HepG2 (cell line): ENCODE data around the gene ACP2. TPM values are rescaled to one million over a fixed set of nuclear protein-coding genes. Genes with fewer than 3 reads are reported as not detected.
A peak's percentile ranks its signal among the peaks of the same experiment; 100 is the strongest.

Experiments
- BATF2 ChIP-seq: sonication (generic); formaldehyde crosslinking; IDR thresholded peaks from 2 replicates; pipeline ENCODE4 v1.8.0; 2022; ENCODE audit warnings: mild to moderate bottlenecking, missing genetic modification reagents, moderate library complexity
- DR1 ChIP-seq: sonication (generic); formaldehyde crosslinking; IDR thresholded peaks from 2 replicates; pipeline ENCODE4 v1.8.0; 2021; ENCODE audit warnings: mild to moderate bottlenecking, missing genetic modification reagents, inconsistent platforms
- HHEX ChIP-seq: IDR thresholded peaks from 2 replicates; pipeline ENCODE4 v1.6.1; 2016; ENCODE audit warnings: control low read depth
- IRX3 ChIP-seq: sonication (generic); formaldehyde crosslinking; IDR thresholded peaks from 2 replicates; pipeline ENCODE4 v1.8.1; 2023; ENCODE audit warnings: mild to moderate bottlenecking, low read depth, missing genetic modification reagents, borderline replicate concordance
- KDM5A ChIP-seq: fragments of 200-600 bp; sonication (generic); IDR thresholded peaks from 2 replicates; pipeline ENCODE4 v1.7.0; 2018; ENCODE audit warnings: antibody characterized with exemption, mild to moderate bottlenecking, low read length, borderline replicate concordance
- MTF1 ChIP-seq: sonication (generic); formaldehyde crosslinking; IDR thresholded peaks from 2 replicates; pipeline ENCODE4 v1.5.0; 2020; ENCODE audit warnings: missing genetic modification reagents
- NFIC ChIP-seq: IDR thresholded peaks from 2 replicates; pipeline ENCODE4 v1.6.1; 2012; ENCODE audit warnings: mild to moderate bottlenecking, low read length, inconsistent platforms
- RFX3 ChIP-seq: IDR thresholded peaks from 2 replicates; pipeline ENCODE4 v1.6.1; 2016; ENCODE audit warnings: missing biosample characterization, missing genetic modification reagents
- RXRB ChIP-seq: IDR thresholded peaks from 2 replicates; pipeline ENCODE4 v1.6.1; 2016; ENCODE audit warnings: borderline replicate concordance, missing genetic modification reagents, missing compliant biosample characterization
- SALL1 ChIP-seq: sonication (generic); formaldehyde crosslinking; IDR thresholded peaks from 2 replicates; pipeline ENCODE4 v1.8.0; 2022; ENCODE audit warnings: mild to moderate bottlenecking, missing genetic modification reagents
- SNRNP70 ChIP-seq: fragments of 200-400 bp; formaldehyde crosslinking; IDR thresholded peaks from 2 replicates; pipeline ENCODE4 v1.6.1; 2017; ENCODE audit warnings: mild to moderate bottlenecking, low read depth, low read length, moderate library complexity
- XRCC5 ChIP-seq: fragments of 200-400 bp; formaldehyde crosslinking; optimal IDR thresholded peaks from 2 replicates; pipeline ENCODE3; 2017; ENCODE audit warnings: mild to moderate bottlenecking, low read length
- ZBTB8A ChIP-seq: sonication (generic); formaldehyde crosslinking; IDR thresholded peaks from 2 replicates; pipeline ENCODE4 v1.4.0; 2020; ENCODE audit warnings: mild to moderate bottlenecking, low read depth, missing genetic modification reagents, borderline replicate concordance
- ZFX ChIP-seq: sonication (generic); formaldehyde crosslinking; IDR thresholded peaks from 2 replicates; pipeline ENCODE4 v1.4.0; 2020; ENCODE audit warnings: mild to moderate bottlenecking, low read depth, missing genetic modification reagents, moderate library complexity
- ZNF138 ChIP-seq: sonication (generic); formaldehyde crosslinking; IDR thresholded peaks from 2 replicates; pipeline ENCODE4 v1.5.0; 2020; ENCODE audit warnings: mild to moderate bottlenecking, low read depth, missing genetic modification reagents
- ZNF362 ChIP-seq: sonication (generic); formaldehyde crosslinking; IDR thresholded peaks from 2 replicates; pipeline ENCODE4 v1.4.0; 2020; ENCODE audit warnings: missing genetic modification reagents, mild to moderate bottlenecking, borderline replicate concordance
- ZNF547 ChIP-seq: sonication (generic); formaldehyde crosslinking; IDR thresholded peaks from 2 replicates; pipeline ENCODE4 v1.5.1; 2020; ENCODE audit warnings: mild to moderate bottlenecking, missing genetic modification reagents
- ZNF552 ChIP-seq: sonication (generic); formaldehyde crosslinking; IDR thresholded peaks from 2 replicates; pipeline ENCODE4 v1.9.0; 2022; ENCODE audit warnings: missing genetic modification reagents, mild to moderate bottlenecking, borderline replicate concordance
- ZNF567 ChIP-seq: sonication (generic); formaldehyde crosslinking; IDR thresholded peaks from 2 replicates; pipeline ENCODE4 v1.8.1; 2023; ENCODE audit warnings: mild to moderate bottlenecking, missing genetic modification reagents, borderline replicate concordance
- ZNF619 ChIP-seq: sonication (generic); formaldehyde crosslinking; IDR thresholded peaks from 2 replicates; pipeline ENCODE4 v1.4.0; 2020; ENCODE audit warnings: mild to moderate bottlenecking, missing genetic modification reagents
- ZNF687 ChIP-seq: sonication (generic); formaldehyde crosslinking; IDR thresholded peaks from 2 replicates; pipeline ENCODE4 v1.5.1; 2020; ENCODE audit warnings: mild to moderate bottlenecking, missing genetic modification reagents, moderate library complexity
- ZNF720 ChIP-seq: sonication (generic); formaldehyde crosslinking; IDR thresholded peaks from 2 replicates; pipeline ENCODE4 v1.4.0; 2020; ENCODE audit warnings: missing genetic modification reagents
- polyA plus RNA-seq, 8 experiments: library from polyadenylated mRNA; depleted of rRNA in 3 of 8; stranded (reverse) in 7 of 8; unstranded in 1 of 8; fragments of >200 nt; fragmentation: Illumina TruSeq in 4 of 8; extraction: Trizol in 4 of 8; gene quantifications; 2 replicates each; pipeline versions ENCODE4 v1.2.1 to v1.2.3, GENCODE V29; 2011 to 2016; ENCODE audit warnings: low read depth in 4 of 8, missing spikeins in 1 of 8, mixed read lengths in 1 of 8; ENCODE audit not compliant: insufficient read depth in 1 of 8
- total RNA-seq, 5 experiments: library from RNA; depleted of rRNA; stranded (reverse); fragments of >200 nt; fragmentation: Illumina TruSeq; extraction: Trizol; gene quantifications; 2 replicates each; pipeline ENCODE4 v1.2.3, GENCODE V29; 2016; ENCODE audit warnings: low read depth in 1 of 5
- TF ChIP-seq, protein P1 (sequence below): sonication (generic); formaldehyde crosslinking; IDR thresholded peaks from 2 replicates; pipeline ENCODE4 v1.8.1; 2023; ENCODE audit warnings: mild to moderate bottlenecking, missing genetic modification reagents, borderline replicate concordance
- TF ChIP-seq, protein P2 (sequence below): IDR thresholded peaks from 2 replicates; pipeline ENCODE4 v1.6.1; 2016; ENCODE audit warnings: control low read depth

ACP2 gene
- total and polyA plus RNA-seq, 2 of the 13 experiments (the other 11 are each of a cell fraction or from before 2014, with no cell fraction given) = 17.7 to 20.2 TPM

- TF ChIP-seq ZNF362 (CRISPR knock-in tag) (no peak), ZBTB8A (no peak), ZNF567 (peak; percentile 82; the same call in 1 of the 2 replicates), RXRB (CRISPR knock-in tag) (peak; percentile 89), SNRNP70 (no peak), HHEX (CRISPR knock-in tag) (no peak), ZNF138 (no peak), BATF2 (CRISPR knock-in tag) (no peak), RFX3 (CRISPR knock-in tag) (no peak), IRX3 (CRISPR knock-in tag) (no peak), ZNF552 (CRISPR knock-in tag) (no peak), DR1 (CRISPR knock-in tag) (no peak), MTF1 (CRISPR knock-in tag) (no peak), ZNF720 (no peak), ZFX (CRISPR knock-in tag) (peak; percentile 82), XRCC5 (peak; percentile 22), ZNF687 (CRISPR knock-in tag) (peak; percentile 92), KDM5A (peak; percentile 40; the same call in 1 of the 2 replicates), ZNF547 (no peak), SALL1 (CRISPR knock-in tag) (peak; percentile 52), NFIC (no peak), ZNF619 (CRISPR knock-in tag) (no peak)
- TF ChIP-seq, protein P1, sequence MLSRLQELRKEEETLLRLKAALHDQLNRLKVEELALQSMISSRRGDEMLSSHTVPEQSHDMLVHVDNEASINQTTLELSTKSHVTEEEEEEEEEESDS = no peak
- TF ChIP-seq, protein P2, sequence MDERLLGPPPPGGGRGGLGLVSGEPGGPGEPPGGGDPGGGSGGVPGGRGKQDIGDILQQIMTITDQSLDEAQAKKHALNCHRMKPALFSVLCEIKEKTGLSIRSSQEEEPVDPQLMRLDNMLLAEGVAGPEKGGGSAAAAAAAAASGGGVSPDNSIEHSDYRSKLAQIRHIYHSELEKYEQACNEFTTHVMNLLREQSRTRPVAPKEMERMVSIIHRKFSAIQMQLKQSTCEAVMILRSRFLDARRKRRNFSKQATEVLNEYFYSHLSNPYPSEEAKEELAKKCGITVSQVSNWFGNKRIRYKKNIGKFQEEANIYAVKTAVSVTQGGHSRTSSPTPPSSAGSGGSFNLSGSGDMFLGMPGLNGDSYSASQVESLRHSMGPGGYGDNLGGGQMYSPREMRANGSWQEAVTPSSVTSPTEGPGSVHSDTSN = no peak
These were observed 9.1 kb upstream of the ACP2 start, which contains the start of gene NR1H3 (continued) for GRCh38 chr11:47257517-47258316.
